Central memory CD8-positive, alpha-beta T cell (primary cell): ENCODE measurements around the gene LGALS4.
"Not testable (repeated sequence)": the region's sequence is repeated elsewhere in the genome, so short reads cannot be mapped to it uniquely, and the experiment has no call there.

Experiments used
- ATAC-seq: fragments of 150-1000 bp; cut with Tn5 transposase; replicated peaks from 2 replicates; pipeline ENCODE4 v1.10.0; 2022; ENCODE audit warnings: mild to moderate bottlenecking, moderate FRiP score, moderate number of reproducible peaks; ENCODE audit not compliant: poor library complexity, severe bottlenecking; ENCODE audit errors: extremely low read depth
- DNase-seq, 2 donors: peaks; one replicate each; pipeline ENCODE4 v3.0.0; 2021; ENCODE audit warnings: low spot score in 2 of 2
- H3K27ac Mint-ChIP-seq: one replicate; pipeline ENCODE4 v1.8.0; 2022; ENCODE audit warnings: low read depth, mild to moderate bottlenecking, moderate library complexity, mixed read lengths
- H3K27me3 Mint-ChIP-seq: one replicate; pipeline ENCODE4 v1.8.0; 2022; ENCODE audit warnings: mixed read lengths
- H3K36me3 Mint-ChIP-seq: one replicate; pipeline ENCODE4 v1.8.0; 2022; ENCODE audit warnings: mild to moderate bottlenecking, moderate library complexity, mixed read lengths; ENCODE audit not compliant: insufficient read depth
- H3K4me1 Mint-ChIP-seq: one replicate; pipeline ENCODE4 v1.8.0; 2022; ENCODE audit warnings: mixed read lengths
- H3K4me3 Mint-ChIP-seq: one replicate; pipeline ENCODE4 v1.8.0; 2022; ENCODE audit warnings: mild to moderate bottlenecking, moderate library complexity, mixed read lengths
- H3K9me3 Mint-ChIP-seq: one replicate; pipeline ENCODE4 v1.8.0; 2022; ENCODE audit warnings: mixed read lengths

The LGALS4 gene

DNA sequence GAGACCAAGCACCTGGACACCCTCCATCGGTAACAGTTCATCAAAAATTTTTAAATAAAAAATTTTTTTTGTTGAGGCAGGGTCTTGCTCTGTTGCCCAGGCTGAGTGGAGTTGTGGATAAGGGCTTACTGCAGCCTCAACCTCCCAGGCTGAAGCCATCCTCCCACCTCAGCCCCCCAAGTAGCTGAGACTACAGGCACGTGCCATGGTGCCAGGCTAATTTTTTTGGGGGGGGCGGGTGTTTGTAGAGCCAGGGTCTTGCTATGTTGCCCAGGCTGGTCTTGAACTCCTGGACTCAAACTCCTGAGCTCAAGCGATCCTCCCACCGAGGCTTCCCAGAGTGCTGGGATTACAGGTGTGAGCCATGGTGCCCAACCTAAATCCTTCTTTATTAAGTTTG, 19.1 kb downstream of the LGALS4 start:
- H3K27ac Mint-ChIP-seq = no peak overlapping the region
- H3K36me3 Mint-ChIP-seq = peaks cover 3% of the 10 kb centered on the region

DNA sequence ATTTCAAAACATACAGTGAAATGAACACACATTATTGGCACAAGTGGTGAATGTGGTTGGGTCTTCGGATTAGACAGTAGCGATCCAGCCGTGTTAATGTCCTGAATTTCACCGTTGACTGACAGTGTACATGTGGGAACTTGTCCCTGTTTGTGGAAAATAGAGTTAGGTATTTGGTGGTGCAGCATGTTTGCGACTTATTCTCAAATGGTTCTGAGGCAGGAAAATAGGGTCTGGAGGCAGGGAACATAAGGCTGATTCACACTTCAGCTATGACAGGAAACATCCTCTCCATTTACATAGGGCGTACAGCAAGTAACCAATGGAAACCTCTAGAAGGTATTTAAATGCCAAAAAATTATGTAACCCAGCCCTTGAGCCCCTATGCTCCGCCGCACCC, 19.6 kb downstream of the LGALS4 start:
- ATAC-seq (no peak), DNase-seq (no peak)
- Mint-ChIP-seq H3K27ac (no peak overlapping the region), H3K9me3 (no peaks in the 10 kb centered on the region), H3K4me1 (no peaks in the 10 kb centered on the region), H3K36me3 (peaks cover 3% of the 10 kb centered on the region), H3K27me3 (no peaks in the 10 kb centered on the region), H3K4me3 (peak overlapping the region; percentile 44)

More for the DNA sequence above, 19.1 kb downstream of the LGALS4 start:
- Mint-ChIP-seq H3K4me3 (no peak overlapping the region), H3K4me1 (no peaks in the 10 kb centered on the region), H3K9me3 (no peaks in the 10 kb centered on the region), H3K27me3 (no peaks in the 10 kb centered on the region)
- ATAC-seq (no peak), DNase-seq (no peak)

DNA sequence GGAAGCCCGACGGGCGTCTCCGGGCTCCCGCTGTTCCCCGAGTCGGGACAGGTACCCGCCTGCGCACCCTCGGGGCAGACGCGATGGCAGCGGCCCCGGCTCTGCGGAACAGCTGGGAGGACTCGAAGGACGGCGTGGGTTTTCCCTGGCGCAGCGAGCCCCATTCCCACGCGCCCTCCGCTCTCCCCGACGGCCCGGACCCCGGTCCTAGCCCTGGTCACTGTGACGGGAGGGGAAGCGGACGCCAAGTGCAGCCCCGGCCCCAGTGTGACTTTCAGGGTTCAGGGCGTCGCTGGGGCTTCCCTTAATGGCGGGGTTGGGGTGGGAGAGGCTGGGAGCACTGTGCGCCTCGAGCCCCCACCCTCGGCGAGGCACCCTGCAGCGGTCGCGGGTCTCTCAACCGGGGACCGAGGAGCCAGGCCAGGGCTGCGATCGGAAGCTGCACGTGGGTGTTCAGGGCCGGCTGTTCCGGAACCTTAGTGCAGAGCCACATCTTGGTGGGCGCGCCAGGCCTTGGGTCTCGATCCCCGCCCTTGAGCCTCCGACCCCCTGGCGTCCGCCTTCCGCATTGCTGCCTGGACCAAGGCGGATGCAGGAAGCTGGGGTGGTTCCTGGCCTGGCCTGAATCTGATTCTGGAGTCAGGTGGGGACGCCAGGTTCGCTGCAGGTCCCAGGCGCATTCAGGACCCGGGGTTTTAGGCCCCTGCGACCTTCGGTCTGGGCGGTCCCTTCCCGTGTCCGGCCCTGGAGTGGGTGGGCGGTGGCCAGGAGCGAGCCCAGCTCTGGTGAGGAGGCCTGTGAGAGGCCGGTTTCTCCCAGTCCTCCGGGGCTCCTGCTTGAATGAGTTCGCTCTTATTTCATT, 20.3 kb downstream of the LGALS4 start:
- H3K27me3 Mint-ChIP-seq = no peaks in the 10 kb centered on the region
- no peak overlapping the region for H3K27ac Mint-ChIP-seq
- no peaks in the 10 kb centered on the region for H3K4me1 Mint-ChIP-seq
- ATAC-seq (peak; percentile 7), DNase-seq (no peak)
- H3K4me3 Mint-ChIP-seq = peak overlapping the region; percentile 44
- H3K36me3 Mint-ChIP-seq = peaks cover 3% of the 10 kb centered on the region
- H3K9me3 Mint-ChIP-seq = no peaks in the 10 kb centered on the region

DNA sequence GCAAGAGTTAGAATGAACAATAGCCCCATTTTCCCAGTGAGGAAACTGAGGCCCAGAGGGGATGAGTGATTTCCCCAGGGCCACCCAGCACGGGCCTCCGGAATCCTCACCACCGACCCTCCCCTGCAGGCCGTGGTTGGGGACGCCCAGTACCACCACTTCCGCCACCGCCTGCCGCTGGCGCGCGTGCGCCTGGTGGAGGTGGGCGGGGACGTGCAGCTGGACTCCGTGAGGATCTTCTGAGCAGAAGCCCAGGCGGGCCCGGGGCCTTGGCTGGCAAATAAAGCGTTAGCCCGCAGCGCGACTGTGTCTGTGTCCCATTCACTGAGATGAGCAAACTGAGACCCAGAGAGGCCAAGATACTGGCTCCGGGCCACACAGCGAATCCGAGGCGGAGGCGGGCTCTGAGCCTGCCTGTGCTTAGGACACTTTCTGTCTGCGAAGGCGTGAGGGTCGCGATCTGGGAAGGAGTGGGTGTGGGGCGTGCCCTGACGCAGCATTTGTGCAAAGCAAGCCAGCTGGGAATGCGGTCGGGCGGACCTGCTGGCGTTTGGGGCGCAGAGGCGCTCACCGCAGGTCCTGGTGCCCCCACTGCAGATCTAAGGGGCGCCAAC, 21.2 kb downstream of the LGALS4 start:
- not testable (repeated sequence) for H3K9me3 Mint-ChIP-seq, H3K27me3 Mint-ChIP-seq, H3K4me1 Mint-ChIP-seq, H3K4me3 Mint-ChIP-seq, H3K27ac Mint-ChIP-seq, DNase-seq, H3K36me3 Mint-ChIP-seq
- peak; percentile 92 for ATAC-seq

DNA sequence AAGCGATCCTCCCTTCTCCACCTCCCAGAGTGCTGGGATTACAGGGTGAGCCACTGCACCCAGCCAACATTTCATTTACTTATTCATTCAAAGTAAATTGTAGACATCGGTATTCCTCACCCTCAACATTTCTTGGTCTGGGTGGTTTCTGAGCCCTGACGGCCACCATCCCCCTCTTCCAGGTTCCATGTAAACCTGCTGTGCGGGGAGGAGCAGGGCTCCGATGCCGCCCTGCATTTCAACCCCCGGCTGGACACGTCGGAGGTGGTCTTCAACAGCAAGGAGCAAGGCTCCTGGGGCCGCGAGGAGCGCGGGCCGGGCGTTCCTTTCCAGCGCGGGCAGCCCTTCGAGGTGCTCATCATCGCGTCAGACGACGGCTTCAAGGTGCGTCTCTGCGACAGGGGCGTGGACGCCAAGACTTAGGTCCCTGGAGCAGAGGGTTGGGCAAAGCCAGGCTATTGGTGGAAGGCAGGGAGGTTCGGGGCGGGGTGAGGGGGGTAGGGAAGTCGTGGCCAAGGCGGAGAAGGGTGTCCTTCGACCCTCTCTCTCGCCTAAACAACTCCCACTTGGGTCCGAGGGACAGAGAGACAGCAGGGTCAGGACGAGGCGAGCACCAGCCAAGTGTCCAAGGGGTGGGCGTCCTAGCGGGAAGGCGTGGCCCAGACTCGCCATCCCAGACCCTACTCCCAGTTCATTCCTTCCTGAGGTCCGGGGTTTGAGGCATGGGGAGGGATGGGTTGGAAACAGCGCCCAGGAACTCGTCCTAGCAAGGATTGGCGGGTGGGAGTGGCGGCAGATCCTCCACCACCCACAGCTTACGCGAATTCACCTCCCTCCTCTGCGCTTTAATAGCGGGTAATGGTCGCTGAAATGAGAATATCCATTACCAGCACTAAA, 22.0 kb downstream of the LGALS4 start:
- H3K27ac Mint-ChIP-seq, H3K27me3 Mint-ChIP-seq, H3K4me1 Mint-ChIP-seq, H3K36me3 Mint-ChIP-seq, DNase-seq, ATAC-seq, H3K9me3 Mint-ChIP-seq, H3K4me3 Mint-ChIP-seq: not testable (repeated sequence)

DNA sequence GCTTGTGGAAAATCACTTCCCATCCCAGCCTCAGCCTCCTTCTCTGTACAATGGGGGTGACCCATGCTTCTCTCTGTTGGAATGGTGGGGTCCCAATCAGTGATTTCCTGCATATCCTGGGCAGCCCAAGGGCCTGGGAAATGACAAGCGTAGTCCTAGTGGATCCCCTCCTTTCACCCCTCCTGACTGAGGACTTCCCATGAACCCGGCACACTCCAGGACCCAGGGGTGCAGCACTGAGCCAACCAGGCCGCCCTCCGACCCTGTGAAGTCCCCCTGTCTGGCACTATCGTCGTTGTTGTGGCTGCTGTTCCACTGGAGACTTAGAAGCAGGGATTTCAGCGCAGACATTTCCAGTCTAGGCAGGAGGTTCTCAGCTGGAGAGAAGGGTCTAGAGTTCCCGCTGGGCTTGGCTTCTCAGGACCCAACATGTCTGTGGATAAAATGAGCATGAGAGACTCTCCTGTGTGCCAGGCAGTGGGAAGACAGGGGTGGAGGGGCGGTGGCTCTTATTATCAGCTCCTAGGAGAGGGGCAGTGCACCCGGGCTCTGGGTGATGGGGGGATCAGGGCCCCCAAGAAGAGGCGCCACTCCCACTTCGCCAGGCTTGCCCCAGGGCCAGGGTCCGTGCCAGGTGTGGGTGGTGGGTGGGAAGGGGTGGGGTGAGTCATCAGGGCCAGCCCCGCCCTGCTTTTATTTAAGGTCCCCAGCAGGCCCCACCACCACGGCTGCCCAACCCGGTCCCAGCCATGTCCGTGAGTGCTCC, 24.1 kb downstream of the LGALS4 start, which contains the start of gene LGALS7B:
TSS of gene LGALS7B (plus strand) at position 723 of the 766 bp plus-strand sequence. CDS start at position 750, 27 bp downstream.
- no peaks in the 10 kb centered on the region for H3K4me1 Mint-ChIP-seq
- H3K27me3 Mint-ChIP-seq = no peaks in the 10 kb centered on the region
- DNase-seq = no peak
- no peak for ATAC-seq
- no peak within 1 kb of the TSS for H3K27ac Mint-ChIP-seq
- H3K9me3 Mint-ChIP-seq = no peaks in the 10 kb centered on the region
- no peak within 1 kb of the TSS for H3K4me3 Mint-ChIP-seq
- H3K36me3 Mint-ChIP-seq = peaks cover 3% of the 10 kb centered on the region

DNA sequence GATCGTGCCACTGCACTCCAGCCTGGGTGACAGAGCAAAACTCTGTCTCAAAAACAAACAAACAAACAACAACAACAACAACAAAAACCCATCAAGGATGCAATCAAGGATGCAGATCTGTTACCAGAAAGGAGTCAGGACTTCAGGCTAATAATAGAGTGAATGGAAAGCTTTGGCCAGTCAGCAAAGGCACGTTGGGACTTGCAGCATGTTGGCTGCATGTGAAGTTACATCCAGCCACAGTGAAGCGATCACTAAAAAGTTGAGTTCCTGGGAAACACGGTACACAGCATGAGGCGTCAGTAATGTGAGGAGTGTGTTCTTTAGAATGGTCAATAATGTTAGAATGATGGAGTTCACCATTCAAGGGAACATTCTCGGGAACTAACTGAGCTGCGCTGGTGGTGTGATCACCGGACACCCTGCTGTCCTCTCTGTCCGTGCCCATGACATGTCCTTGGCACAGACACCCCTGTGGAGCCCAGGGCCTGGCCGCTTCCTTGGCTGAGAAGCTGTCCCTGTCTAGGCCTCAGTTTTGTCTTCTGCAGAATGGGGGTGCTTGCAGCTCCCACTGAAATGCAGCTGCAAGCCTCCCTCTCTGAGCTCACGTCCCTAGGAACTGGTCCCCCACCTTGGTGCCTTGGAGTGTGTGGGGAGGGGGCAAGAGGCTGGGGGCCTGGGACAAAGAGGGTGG, 26.0 kb downstream of the LGALS4 start:
- H3K27me3 Mint-ChIP-seq = no peaks in the 10 kb centered on the region
- ATAC-seq (no peak), DNase-seq (no peak)
- H3K36me3 Mint-ChIP-seq = no peaks in the 10 kb centered on the region
- no peaks in the 10 kb centered on the region for H3K9me3 Mint-ChIP-seq
- no peak overlapping the region for H3K4me3 Mint-ChIP-seq
- no peaks in the 10 kb centered on the region for H3K4me1 Mint-ChIP-seq
- H3K27ac Mint-ChIP-seq = no peak overlapping the region

DNA sequence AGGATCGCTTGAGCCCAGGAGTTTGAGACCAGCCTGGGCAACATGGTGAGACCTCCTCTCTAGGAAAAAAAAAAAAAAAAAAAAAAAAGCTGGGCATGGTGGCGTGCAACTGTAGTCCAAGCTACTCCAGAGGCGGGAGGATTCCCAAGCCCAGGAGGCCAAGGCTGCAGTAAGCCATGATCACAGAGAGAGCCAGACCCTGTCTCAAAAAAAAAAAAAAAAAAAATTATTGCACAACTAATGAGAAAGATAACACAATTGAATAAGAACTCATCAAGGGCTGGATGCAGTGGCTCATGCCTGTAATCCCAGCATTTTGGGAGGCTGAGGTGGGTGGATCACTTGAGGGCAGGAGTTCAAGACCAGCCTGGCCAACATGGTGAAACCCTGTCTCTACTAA, 26.7 kb downstream of the LGALS4 start:
- not testable (repeated sequence) for DNase-seq, H3K36me3 Mint-ChIP-seq, H3K9me3 Mint-ChIP-seq, H3K4me1 Mint-ChIP-seq, ATAC-seq, H3K27ac Mint-ChIP-seq, H3K27me3 Mint-ChIP-seq, H3K4me3 Mint-ChIP-seq

DNA sequence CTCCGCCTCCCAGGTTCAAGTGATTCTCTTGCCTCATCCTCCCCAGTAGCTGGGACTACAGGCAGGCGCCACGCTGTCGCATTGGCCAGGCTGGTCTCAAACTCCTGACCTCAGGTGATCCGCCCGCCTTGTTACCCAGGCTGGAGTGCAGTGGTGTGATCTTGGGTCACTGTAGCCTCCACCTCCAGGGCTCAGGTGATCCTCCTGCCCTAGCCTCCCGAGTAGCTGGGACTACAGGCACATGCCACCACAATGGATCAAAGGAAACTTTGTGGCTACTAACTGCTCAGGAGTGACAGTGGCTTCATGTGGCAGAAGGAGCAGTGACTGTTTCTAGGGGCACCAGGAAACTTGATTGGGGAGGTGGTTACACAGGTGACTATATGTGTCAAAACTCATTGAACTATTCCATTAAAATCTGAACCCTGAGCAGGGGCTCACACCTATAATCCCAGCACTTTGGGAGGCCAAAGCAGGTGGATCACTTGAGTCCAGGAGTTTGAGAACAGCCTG, 27.5 kb downstream of the LGALS4 start:
- no peak for ATAC-seq
- Mint-ChIP-seq H3K4me1 (no peaks in the 10 kb centered on the region), H3K36me3 (no peaks in the 10 kb centered on the region), H3K27ac (no peak overlapping the region), H3K9me3 (no peaks in the 10 kb centered on the region), H3K4me3 (no peak overlapping the region), H3K27me3 (no peaks in the 10 kb centered on the region)
- DNase-seq = no peak

DNA sequence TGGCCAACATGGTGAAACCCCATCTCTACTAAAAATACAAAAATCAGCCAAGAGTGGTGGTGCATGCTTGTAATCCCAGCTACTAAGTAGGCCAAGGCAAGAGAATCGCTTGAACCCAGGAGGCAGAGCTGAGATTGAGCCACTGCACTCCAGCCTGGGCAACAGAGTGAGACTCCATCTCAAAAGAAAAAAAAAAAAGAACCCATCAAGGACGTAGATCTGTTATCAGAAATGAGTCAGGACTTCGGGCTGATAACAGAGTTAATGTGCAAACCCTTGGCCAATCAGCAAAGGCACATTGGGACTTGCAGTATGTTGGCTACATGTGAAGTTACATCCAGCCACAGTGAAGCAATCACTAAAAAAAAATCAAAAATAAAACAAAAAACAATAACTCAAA, 28.5 kb downstream of the LGALS4 start:
- ATAC-seq = no peak
- H3K36me3 Mint-ChIP-seq = no peaks in the 10 kb centered on the region
- no peak overlapping the region for H3K27ac Mint-ChIP-seq

DNA sequence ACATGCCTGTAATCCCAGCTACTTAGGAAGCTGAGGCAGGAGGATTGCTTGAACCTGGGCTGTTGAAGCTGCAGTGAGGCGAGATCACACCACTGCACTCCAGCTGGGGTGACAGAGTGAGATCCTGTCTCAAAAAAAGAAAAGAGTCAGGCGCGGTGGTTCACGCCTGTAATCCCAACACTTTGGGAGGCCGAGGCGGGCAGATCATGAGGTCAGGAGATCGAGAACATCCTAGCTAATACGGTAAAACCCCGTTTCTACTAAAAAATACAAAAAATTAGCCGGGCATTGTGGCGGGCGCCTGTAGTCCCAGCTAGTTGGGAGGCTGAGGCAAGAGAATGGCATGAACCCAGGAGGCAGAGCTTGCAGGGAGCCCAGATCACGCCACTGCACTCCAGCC, 30.5 kb downstream of the LGALS4 start:
- H3K27me3 Mint-ChIP-seq, ATAC-seq, H3K9me3 Mint-ChIP-seq, H3K4me3 Mint-ChIP-seq, H3K36me3 Mint-ChIP-seq, DNase-seq, H3K27ac Mint-ChIP-seq, H3K4me1 Mint-ChIP-seq: not testable (repeated sequence)

More for the DNA sequence above, 28.5 kb downstream of the LGALS4 start:
- H3K9me3 Mint-ChIP-seq = no peaks in the 10 kb centered on the region
- DNase-seq = no peak
- no peaks in the 10 kb centered on the region for H3K4me1 Mint-ChIP-seq
- H3K4me3 Mint-ChIP-seq = no peak overlapping the region
- no peaks in the 10 kb centered on the region for H3K27me3 Mint-ChIP-seq
